T-helper 2 cell (primary cell): ENCODE measurements around the gene AP2A2.

Experiments used
- DNase-seq, 5 experiments: peaks; one replicate each; pipeline versions ENCODE4 v3.0.0 to v3.0.0-alpha.2; 2012 to 2022

Gene AP2A2

GRCh38 chr11:1060852-1061616 is 135.4 kb downstream of the AP2A2 start:
- DNase-seq: no peak
